ENCODE results near the gene HOXC10.

The HOXC10 gene

GRCh38 chr12:54008260-54008552, 23.3 kb downstream of the HOXC10 start:
- no peak overlapping the region for H3K4me3 ChIP-seq (ENCODE audit: low read depth, low read length)
- no peak for DNase-seq (ENCODE audit: low read depth)
- no peak for TF ChIP-seq CTCF (conservative IDR thresholded peaks at IDR 0.05; ENCODE audit: low read depth, low read length)

- no peak for TF ChIP-seq CTCF (conservative IDR thresholded peaks at IDR 0.05; ENCODE audit: low read depth, low read length)
- no peak for DNase-seq (ENCODE audit: low read depth)
- H3K4me3 ChIP-seq (ENCODE audit: low read depth, low read length), result no peak overlapping the region
Measured at GRCh38 chr12:54009171-54010052, 24.5 kb downstream of the HOXC10 start.

GRCh38 chr12:54010053-54010971, 25.4 kb downstream of the HOXC10 start:
- no peak overlapping the region for H3K4me3 ChIP-seq (ENCODE audit: low read depth, low read length)
- no peak for DNase-seq (ENCODE audit: low read depth)
- TF ChIP-seq CTCF (conservative IDR thresholded peaks at IDR 0.05; ENCODE audit: low read depth, low read length), result no peak

GRCh38 chr12:54010972-54011664, 26.2 kb downstream of the HOXC10 start:
- DNase-seq (ENCODE audit: low read depth), result no peak
- H3K4me3 ChIP-seq (ENCODE audit: low read depth, low read length), result no peak overlapping the region
- no peak for TF ChIP-seq CTCF (conservative IDR thresholded peaks at IDR 0.05; ENCODE audit: low read depth, low read length)

GRCh38 chr12:54011665-54012532, 27.0 kb downstream of the HOXC10 start:
- no peak for TF ChIP-seq CTCF (conservative IDR thresholded peaks at IDR 0.05; ENCODE audit: low read depth, low read length)
- no peak for DNase-seq (ENCODE audit: low read depth)
- H3K4me3 ChIP-seq (ENCODE audit: low read depth, low read length), result no peak overlapping the region
